ENCODE measurements around the gene AGER.
"Not testable (repeated sequence)": the region's sequence is repeated elsewhere in the genome, so short reads cannot be mapped to it uniquely, and the experiment has no call there.

The AGER gene

GRCh38 chr6:32184084-32184640, at the start of gene AGER:
TSS of gene AGER (minus strand) at chr6:32184253. CDS start at chr6:32184222, 31 bp downstream.
- DNase-seq: no peak

- DNase-seq: no peak
Measured at GRCh38 chr6:32226434-32226833, 42.4 kb upstream of the AGER start.

GRCh38 chr6:32224696-32225095, 40.6 kb upstream of the AGER start:
- DNase-seq: no peak

- DNase-seq: no peak
Measured at GRCh38 chr6:32223258-32224235, 39.5 kb upstream of the AGER start, which contains the start of gene NOTCH4. TSS of gene NOTCH4 (minus strand) at chr6:32224067. CDS start at chr6:32223928, 139 bp downstream.

GRCh38 chr6:32222333-32223230, 38.5 kb upstream of the AGER start:
- no peak for DNase-seq

- no peak for DNase-seq
Measured at GRCh38 chr6:32220021-32220420, 36.0 kb upstream of the AGER start.

GRCh38 chr6:32218167-32218566, 34.1 kb upstream of the AGER start:
- no peak for DNase-seq

GRCh38 chr6:32216998-32217397, 32.9 kb upstream of the AGER start:
- DNase-seq: no peak

- DNase-seq: no peak
Measured at GRCh38 chr6:32216285-32216684, 32.2 kb upstream of the AGER start.

- no peak for DNase-seq
Measured at GRCh38 chr6:32215617-32216016, 31.6 kb upstream of the AGER start.

GRCh38 chr6:32214126-32214525, 30.1 kb upstream of the AGER start:
- DNase-seq: no peak

- DNase-seq: no peak
Measured at GRCh38 chr6:32213649-32214048, 29.6 kb upstream of the AGER start.

GRCh38 chr6:32212076-32212760, 28.2 kb upstream of the AGER start:
- no peak for DNase-seq

- not testable (repeated sequence) for DNase-seq
Measured at GRCh38 chr6:32211432-32211831, 27.4 kb upstream of the AGER start.

- DNase-seq: no peak
Measured at GRCh38 chr6:32210191-32210601, 26.1 kb upstream of the AGER start.

- no peak for DNase-seq
Measured at GRCh38 chr6:32208996-32209395, 24.9 kb upstream of the AGER start.

GRCh38 chr6:32204268-32204715, 20.2 kb upstream of the AGER start:
- DNase-seq: no peak

GRCh38 chr6:32203426-32204267, 19.6 kb upstream of the AGER start:
- no peak for DNase-seq

GRCh38 chr6:32202186-32202585, 18.1 kb upstream of the AGER start:
- no peak for DNase-seq

GRCh38 chr6:32200711-32201475, 16.8 kb upstream of the AGER start:
- no peak for DNase-seq

GRCh38 chr6:32198866-32199265, 14.8 kb upstream of the AGER start:
- no peak for DNase-seq

All from NCI-H1436 treated with DMSO at 0.1 percent for 48 hours (cell line).